ENCODE data around the gene ERC1. TPM values are rescaled to one million over a fixed set of nuclear protein-coding genes. Genes with fewer than 3 reads are reported as not detected.

Gene ERC1
- total RNA-seq, 2 donors from 2014 or later: 40.3 to 43.0 TPM

DNA sequence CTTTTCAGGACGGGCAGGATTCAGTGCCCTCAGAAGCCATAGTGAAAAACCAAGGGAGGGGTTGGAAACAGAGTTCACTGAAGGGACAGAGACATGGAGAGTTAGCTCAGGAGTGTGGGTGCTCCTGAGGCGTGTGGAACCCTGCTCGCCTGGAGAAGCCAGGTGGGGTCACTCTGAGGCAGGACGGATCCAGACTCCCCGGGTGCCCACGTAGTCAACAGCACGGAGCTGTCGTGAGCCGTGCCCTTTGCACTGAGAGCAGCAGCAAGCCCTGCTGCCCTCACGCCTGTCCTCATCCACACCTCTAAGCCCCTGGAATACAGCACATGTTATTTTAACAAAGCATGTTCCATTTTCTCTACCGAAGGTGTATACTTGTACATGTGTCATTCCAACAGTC lies 488.6 kb downstream of the ERC1 start:
- Histone ChIP-seq H3K27ac (no peak overlapping the region), H3K27me3 (no peaks in the 10 kb centered on the region), H3K9me3 (no peaks in the 10 kb centered on the region), H3K4me1 (peaks cover 0 to 12% of the 10 kb centered on the region in 2 donors), H3K36me3 (no peaks in the 10 kb centered on the region), H3K4me3 (no peak overlapping the region)
- DNase-seq (ENCODE audit: low spot score): no peak
- TF ChIP-seq, protein P1, sequence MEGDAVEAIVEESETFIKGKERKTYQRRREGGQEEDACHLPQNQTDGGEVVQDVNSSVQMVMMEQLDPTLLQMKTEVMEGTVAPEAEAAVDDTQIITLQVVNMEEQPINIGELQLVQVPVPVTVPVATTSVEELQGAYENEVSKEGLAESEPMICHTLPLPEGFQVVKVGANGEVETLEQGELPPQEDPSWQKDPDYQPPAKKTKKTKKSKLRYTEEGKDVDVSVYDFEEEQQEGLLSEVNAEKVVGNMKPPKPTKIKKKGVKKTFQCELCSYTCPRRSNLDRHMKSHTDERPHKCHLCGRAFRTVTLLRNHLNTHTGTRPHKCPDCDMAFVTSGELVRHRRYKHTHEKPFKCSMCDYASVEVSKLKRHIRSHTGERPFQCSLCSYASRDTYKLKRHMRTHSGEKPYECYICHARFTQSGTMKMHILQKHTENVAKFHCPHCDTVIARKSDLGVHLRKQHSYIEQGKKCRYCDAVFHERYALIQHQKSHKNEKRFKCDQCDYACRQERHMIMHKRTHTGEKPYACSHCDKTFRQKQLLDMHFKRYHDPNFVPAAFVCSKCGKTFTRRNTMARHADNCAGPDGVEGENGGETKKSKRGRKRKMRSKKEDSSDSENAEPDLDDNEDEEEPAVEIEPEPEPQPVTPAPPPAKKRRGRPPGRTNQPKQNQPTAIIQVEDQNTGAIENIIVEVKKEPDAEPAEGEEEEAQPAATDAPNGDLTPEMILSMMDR (IDR thresholded peaks at IDR 0.05): no peak

DNA sequence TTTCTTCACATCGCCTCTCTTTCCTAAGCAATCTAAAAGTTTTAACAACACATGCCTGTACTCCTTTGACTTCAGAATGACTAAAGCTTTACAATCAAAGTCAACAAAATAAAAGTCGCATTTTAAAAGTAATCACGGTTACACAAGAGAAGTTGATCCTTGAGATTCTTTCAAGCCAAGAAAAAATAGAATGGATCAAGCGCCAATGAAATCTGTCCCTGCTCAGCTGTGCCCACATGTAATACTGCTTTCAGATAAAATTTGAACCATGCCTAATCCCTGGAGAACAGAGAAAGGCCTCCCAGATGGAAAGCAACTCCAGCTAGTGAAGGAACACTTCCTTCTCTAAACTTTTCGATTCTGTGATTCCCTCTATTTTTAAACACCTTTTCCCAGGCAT lies 490.3 kb downstream of the ERC1 start:
- H3K9me3 ChIP-seq: no peaks in the 10 kb centered on the region
- TF ChIP-seq, protein P1 (IDR thresholded peaks at IDR 0.05): no peak
- DNase-seq (ENCODE audit: low spot score): no peak
- no peaks in the 10 kb centered on the region for H3K27me3 ChIP-seq
- no peak overlapping the region for H3K27ac ChIP-seq
- no peaks in the 10 kb centered on the region for H3K36me3 ChIP-seq
- H3K4me1 ChIP-seq: no peaks in the 10 kb centered on the region
- H3K4me3 ChIP-seq: no peak overlapping the region

DNA sequence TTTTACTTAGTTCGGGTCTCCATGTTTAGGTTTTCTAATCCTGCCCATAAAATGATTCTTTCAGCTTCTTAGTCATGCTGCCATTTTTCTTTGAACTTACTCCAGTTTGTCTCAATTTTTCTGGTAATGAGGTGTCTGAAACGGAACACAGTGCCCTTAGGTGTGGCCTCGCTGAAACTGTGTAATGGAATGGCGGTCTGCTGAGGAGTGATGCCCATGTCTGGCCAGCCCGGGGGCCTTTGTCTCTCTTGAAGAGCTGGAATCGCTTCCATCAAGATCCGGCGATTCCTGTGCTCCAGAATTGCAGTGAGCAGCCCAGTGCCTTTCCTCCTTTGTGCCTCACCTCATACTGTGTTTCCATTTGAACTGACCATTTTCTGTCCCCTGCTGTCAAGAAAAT lies 490.9 kb downstream of the ERC1 start:
- no peaks in the 10 kb centered on the region for H3K36me3 ChIP-seq
- DNase-seq (ENCODE audit: low spot score): no peak
- no peaks in the 10 kb centered on the region for H3K4me1 ChIP-seq
- no peaks in the 10 kb centered on the region for H3K27me3 ChIP-seq
- H3K9me3 ChIP-seq: no peaks in the 10 kb centered on the region
- no peak overlapping the region for H3K27ac ChIP-seq
- no peak overlapping the region for H3K4me3 ChIP-seq
- TF ChIP-seq, protein P1 (IDR thresholded peaks at IDR 0.05): no peak

DNA sequence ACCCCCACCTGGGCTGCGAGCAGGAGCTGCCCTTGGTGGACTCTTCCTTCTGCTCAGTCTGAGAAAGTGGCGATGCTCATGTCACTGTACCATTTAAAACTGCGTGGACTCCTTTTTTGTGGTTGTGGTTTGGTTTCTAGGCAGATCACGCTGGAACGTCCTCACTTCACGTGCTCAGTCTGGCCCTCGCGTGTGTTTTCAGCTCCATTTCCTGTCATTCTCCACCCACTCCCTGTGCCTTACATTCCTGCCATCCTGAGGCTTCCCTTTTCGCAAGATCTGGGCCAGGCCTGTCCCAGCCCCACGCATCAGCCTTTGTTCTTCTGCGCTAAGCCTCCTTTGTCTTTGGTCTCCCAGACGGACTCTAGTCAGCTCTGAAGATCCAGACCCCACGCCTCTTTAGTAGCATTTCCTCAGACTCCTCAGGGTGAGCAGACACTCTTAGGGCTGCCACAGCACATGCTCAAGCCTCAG lies 497.9 kb downstream of the ERC1 start:
- peaks cover 27% of the 10 kb centered on the region for H3K36me3 ChIP-seq
- no peaks in the 10 kb centered on the region for H3K9me3 ChIP-seq
- no peak overlapping the region for H3K4me3 ChIP-seq
- H3K4me1 ChIP-seq: no peaks in the 10 kb centered on the region
- TF ChIP-seq, protein P1 (IDR thresholded peaks at IDR 0.05): no peak
- DNase-seq (ENCODE audit: low spot score): no peak
- H3K27me3 ChIP-seq: no peaks in the 10 kb centered on the region
- H3K27ac ChIP-seq: no peak overlapping the region

DNA sequence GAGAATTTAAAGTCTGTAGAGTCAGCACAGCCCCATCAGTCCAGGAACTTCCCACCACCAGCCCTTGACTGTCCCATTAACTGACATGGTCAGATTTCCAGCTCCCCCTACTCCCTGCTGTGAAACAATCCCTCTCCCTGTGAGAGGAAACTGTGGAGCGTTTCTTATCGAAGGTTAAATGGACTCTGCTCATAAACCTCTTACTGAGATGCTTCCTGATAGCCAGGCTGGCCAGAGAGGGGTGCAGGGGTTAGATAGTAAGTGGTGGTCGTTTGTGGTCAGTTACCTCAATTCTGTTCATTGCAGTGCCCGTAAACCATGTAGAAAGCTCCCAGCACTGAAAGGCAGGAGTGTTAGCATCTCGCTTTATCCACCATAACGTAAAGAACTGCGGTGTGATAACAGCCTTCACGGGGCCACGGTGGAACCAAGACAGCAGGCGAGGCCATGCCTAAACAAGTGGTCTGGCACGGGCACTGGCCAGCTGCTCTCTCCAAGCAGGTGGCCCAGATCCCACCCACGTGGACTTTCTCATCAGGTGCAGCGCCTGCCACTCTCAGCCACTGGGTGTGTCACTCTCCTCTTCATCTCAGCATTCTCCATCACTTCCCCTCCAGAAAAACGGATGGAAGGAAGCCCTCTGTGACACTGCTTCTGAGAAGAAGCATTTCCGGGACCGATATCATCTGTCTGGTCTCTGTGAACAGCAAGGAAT lies 501.1 kb downstream of the ERC1 start:
- TF ChIP-seq, protein P1 (IDR thresholded peaks at IDR 0.05): no peak
- H3K9me3 ChIP-seq: no peaks in the 10 kb centered on the region
- H3K27ac ChIP-seq: no peak overlapping the region
- no peaks in the 10 kb centered on the region for H3K27me3 ChIP-seq
- H3K4me1 ChIP-seq: peaks cover 0 to 9% of the 10 kb centered on the region in 2 donors
- DNase-seq (ENCODE audit: low spot score): peak; percentile 18
- peaks cover 27% of the 10 kb centered on the region for H3K36me3 ChIP-seq
- no peak overlapping the region for H3K4me3 ChIP-seq

Measured in right atrium auricular region (tissue), 2 donors.